ENCODE data around the gene UCP2. TPM values are rescaled to one million over a fixed set of nuclear protein-coding genes. Genes with fewer than 3 reads are reported as not detected.
"Not testable (repeated sequence)": the region's sequence is repeated elsewhere in the genome, so short reads cannot be mapped to it uniquely, and the experiment has no call there.

UCP2 gene
- total RNA-seq, 1 donor from 2014 or later = 73.2 TPM

- no peak for DNase-seq
Measured at GRCh38 chr11:73944085-73944484, 38.6 kb downstream of the UCP2 start.

DNA sequence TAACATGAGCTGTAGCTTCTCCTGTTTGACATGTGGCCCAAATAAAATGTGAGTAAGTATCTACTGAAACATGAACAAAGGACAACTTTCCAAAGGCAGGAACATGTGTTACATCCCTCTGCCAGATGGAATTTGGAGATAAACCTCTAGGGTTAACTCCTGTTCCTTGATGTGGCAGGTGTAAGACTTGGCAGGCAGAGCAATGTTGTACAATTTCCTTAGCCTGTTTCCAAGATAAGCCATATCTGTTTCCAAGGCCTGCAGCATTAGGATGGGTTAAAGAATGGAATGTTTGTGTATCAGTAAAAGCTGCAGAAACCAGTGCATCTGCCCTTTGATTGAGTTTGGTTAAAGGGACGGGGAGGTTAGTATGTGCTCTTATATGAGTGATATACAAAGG is 40.6 kb downstream of the UCP2 start:
- DNase-seq = peak; percentile 24

DNA sequence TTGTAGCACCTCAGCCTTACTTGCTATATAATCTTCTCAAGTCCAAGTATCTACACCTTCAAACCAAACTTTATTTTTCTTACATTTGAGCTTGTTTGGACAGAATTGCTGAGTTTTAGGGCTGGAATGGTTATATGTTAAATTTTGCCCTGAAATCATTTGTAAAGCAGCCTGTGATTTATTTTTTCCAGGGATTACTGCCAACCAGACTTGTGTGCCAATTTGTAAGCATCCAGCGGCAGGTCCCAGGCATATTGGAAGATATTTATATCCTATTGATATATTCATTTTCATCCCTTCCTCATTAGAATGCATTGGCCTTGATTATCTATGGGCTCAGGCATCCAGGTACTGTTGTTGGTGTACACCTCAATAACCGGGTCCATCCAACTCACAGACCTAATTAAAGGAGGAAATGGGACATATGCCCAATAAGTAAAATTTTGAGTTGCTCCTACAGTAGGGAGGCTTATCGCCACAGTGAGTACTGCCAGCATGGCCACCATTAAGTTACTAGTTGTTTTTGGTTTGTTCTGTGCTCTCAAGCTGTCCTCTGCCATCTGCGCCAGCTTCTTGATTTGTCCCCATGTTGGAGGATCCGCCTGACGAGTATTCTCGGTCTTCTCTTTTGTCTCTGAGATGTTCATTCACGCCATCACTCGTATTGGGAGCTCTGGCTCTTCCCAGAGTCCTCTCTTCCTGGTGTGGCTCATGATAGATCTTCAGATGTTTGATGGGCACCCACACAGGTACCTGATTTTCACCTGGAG is 41.7 kb downstream of the UCP2 start:
- DNase-seq = no peak

DNA sequence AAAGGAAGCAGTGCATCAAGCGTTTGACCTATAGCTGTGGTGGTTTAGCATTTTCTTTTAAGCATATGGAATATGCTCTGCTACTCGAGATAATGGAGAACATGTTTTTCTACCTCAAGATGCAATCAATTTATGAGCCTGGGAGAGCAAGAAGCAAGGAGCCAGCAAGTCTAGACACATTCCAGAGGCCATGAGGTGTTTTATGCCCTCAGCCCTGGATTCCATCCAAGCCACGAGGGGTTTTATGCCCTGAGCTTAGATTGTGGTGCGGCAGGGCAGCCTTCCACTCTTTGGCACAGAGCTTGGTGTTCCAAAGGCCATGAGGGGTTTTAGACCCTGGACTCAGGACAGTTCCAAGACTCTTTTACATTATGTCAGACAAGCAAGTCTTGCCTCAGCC is 43.5 kb downstream of the UCP2 start:
- no peak for DNase-seq

DNA sequence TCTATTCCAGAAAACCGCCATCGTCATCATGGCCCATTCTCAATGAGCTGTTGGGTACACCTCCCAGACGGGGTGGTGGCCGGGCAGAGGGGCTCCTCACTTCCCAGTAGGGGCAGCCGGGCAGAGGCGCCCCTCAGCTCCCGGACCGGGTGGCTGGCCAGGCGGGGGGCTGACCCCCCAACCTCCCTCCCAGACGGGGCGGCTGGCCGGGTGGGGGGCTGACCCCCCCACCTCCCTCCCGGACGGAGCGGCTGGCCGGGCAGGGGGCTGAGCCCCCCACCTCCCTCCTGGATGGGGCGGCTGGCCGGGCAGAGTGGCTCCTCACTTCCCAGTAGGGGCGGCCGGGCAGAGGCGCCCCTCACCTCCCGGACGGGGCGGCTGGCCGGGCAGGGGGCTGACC is 46.6 kb downstream of the UCP2 start:
- DNase-seq = not testable (repeated sequence)

GRCh38 chr11:73932781-73933180 is 49.9 kb downstream of the UCP2 start:
- DNase-seq = peak; percentile 41

DNA sequence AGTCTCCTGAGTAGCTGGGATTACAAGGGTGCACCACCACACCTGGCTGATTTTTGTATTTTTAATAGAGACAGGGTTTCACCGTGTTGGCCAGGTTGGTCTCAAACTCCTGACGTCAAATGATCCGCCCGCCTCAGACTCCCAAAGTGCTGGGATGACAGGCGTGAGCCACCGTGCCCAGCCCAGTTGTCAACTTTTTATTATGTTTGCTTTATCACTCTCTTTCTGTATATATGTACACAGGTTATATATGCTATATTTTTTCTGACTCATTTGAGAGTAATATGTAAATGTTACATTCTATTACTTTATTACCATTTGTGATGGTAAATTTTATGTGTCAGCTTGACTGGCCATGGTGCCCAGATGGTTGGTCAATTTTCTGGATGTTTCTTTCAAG is 50.7 kb downstream of the UCP2 start:
- DNase-seq = no peak

DNA sequence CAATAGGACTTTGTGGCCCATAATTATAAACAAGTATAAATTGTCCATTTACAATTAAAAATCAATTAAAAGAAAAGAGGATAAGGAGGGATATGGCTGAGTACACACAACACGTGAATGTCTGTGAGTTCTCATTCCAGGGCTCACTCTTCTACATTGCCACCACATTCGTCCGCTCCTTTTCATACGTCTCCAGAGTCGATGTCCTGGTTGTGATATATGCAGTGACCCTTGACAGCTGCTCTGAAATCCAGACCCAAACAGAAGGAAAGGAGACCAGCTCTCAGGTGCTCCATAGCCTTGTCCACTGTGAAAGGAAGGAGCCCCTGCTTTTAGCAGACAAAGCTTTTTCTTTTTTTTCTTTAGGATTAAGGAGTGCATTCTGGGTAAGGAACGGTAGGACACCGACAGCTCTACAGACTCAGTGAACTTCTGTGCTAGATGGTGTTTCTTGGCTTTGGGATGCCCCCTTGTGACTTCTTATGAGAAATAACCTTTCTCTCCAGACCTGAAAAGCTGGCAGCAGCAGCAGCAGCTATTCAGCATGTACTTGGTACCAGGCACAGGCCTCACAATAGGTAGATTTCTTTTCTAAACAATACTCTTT is 51.5 kb downstream of the UCP2 start:
- peak; percentile 63 for DNase-seq

DNA sequence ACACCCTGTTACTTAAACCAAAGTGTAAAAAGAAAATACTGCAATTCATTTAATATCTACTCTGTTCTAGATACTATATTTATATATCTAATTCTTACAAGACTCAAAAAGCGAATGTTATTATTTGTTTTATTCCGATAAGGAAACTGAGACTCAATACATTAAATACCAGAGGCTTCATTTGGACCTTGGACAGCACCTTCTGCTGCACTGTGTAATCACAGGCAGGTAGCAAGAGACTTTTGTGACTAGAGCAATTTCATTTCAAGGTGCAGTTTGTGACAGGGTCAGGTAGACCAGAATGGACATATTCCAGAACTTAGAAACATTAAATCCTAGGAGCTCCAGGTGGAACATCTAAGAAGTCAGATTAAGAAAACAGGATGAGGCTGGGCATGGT is 53.3 kb downstream of the UCP2 start:
- DNase-seq = no peak

Other genes with a start within 250 kb of the UCP2 start
- gene RAB6A, start 221.8 kb downstream of the UCP2 start, total RNA-seq = 158 TPM
- gene MRPL48, start 195.0 kb downstream of the UCP2 start, total RNA-seq = 19.8 TPM
- gene COA4, start 106.0 kb downstream of the UCP2 start, total RNA-seq = 45.6 TPM
- 20.1 TPM for gene PAAF1, start 105.8 kb downstream of the UCP2 start, total RNA-seq
- gene DNAJB13, start 31.8 kb downstream of the UCP2 start, total RNA-seq = not detected
- gene UCP3, start 26.2 kb upstream of the UCP2 start, total RNA-seq = 1.4 TPM
- gene C2CD3, start 188.2 kb upstream of the UCP2 start, total RNA-seq = 22.9 TPM
- 31.3 TPM for gene PPME1, start 188.4 kb upstream of the UCP2 start, total RNA-seq